Left lung (tissue), 10 donors: ENCODE data around the gene PCDH7. TPM values are rescaled to one million over a fixed set of nuclear protein-coding genes. Genes with fewer than 3 reads are reported as not detected.
A peak's percentile ranks its signal among the peaks of the same experiment; 100 is the strongest.

Experiments
- ATAC-seq: fragments of 200-7000 bp; cut with Tn5 transposase; one replicate; pipeline ENCODE4 v1.9.1; 2020; ENCODE audit warnings: moderate library complexity
- DNase-seq, 4 donors: peaks; one replicate each; pipeline ENCODE4 v3.0.0-alpha.2; 2013 to 2020
- H3K27ac ChIP-seq, 2 donors: fragments of 200-600 bp; sonication (generic) in 1 of 2; one replicate each; pipeline versions ENCODE4 v1.5.0 to v1.8.0; 2020 to 2021
- H3K27me3 ChIP-seq, 2 donors: fragments of 200-600 bp; sonication (generic) in 1 of 2; one replicate each; pipeline versions ENCODE4 v1.5.0 to v1.8.0; 2020 to 2021
- H3K36me3 ChIP-seq, 2 donors: fragments of 200-600 bp; sonication (generic) in 1 of 2; one replicate each; pipeline versions ENCODE4 v1.5.0 to v1.8.0; 2020 to 2021
- H3K4me1 ChIP-seq, 2 donors: fragments of 200-600 bp; one replicate each; pipeline ENCODE4 v1.8.0; 2021
- H3K4me3 ChIP-seq, 2 donors: fragments of 200-600 bp; sonication (generic) in 1 of 2; one replicate each; pipeline versions ENCODE4 v1.5.0 to v1.8.0; 2020 to 2021; ENCODE audit warnings: mild to moderate bottlenecking in 1 of 2
- H3K9me3 ChIP-seq, 2 donors: fragments of 200-600 bp; sonication (generic) in 1 of 2; one replicate each; pipeline versions ENCODE4 v1.5.0 to v1.8.0; 2020 to 2021
- CTCF ChIP-seq, 2 donors: fragments of 200-600 bp; sonication (generic) in 1 of 2; IDR thresholded peaks; one replicate each; pipeline versions ENCODE4 v1.5.0 to v1.8.0; 2021; ENCODE audit warnings: antibody characterized with exemption in 2 of 2
- intact Hi-C, 2 donors: fragments of 100-400 bp; cut with DNase I; formaldehyde crosslinking; loops; one replicate each; pipeline versions ENCODE4 v1.11.2 to v1.14.2; 2022
- polyA plus RNA-seq, 6 donors: library from polyadenylated mRNA; unstranded; fragments of 120-200 nt; gene quantifications; one replicate each; pipeline ENCODE4 v1.2.1, GENCODE V29; 2013; ENCODE audit not compliant: insufficient read length in 6 of 6
- total RNA-seq, 2 donors: library from RNA; stranded (reverse); fragmentation: NEBNext Ultra II Directional; extraction: Animal tissue kit (Norgen Biotek cat#: 25700); gene quantifications; one replicate each; pipeline ENCODE4 v1.2.1, GENCODE V29; 2021
- donor health status: DM: no; HTN: yes; CAD: no.
- donor health status: DM: no; HTN: no; CAD: no.

Gene PCDH7
- total and polyA plus RNA-seq, 8 donors = 6.8 to 53.9 (median 35.7) TPM

DNA sequence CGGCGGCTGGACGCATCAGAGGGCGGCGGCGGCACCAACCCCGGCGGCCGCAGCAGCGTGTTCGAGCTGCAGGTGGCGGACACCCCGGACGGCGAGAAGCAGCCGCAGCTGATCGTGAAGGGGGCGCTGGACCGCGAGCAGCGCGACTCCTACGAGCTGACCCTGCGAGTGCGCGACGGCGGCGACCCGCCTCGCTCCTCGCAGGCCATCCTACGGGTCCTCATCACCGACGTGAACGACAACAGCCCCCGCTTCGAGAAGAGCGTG lies 1.9 kb downstream of the PCDH7 start:
- TF ChIP-seq CTCF (IDR thresholded peaks at IDR 0.05) = no peak
- Histone ChIP-seq H3K4me3 (peak overlapping the region; percentile 36 to 47), H3K27me3 (peaks cover 48 to 74% of the 10 kb centered on the region in 2 donors), H3K4me1 (peaks cover 5 to 42% of the 10 kb centered on the region in 2 donors), H3K27ac (no peak overlapping the region), H3K36me3 (no peaks in the 10 kb centered on the region), H3K9me3 (no peaks in the 10 kb centered on the region)
- intact Hi-C loops = no loop called here
- DNase-seq = no peak
- ATAC-seq = no peak

GRCh38 chr4:30722359-30723200 lies 2.4 kb downstream of the PCDH7 start:
- intact Hi-C loops = no loop called here
- H3K27ac ChIP-seq = no peak overlapping the region
- H3K4me1 ChIP-seq = peaks cover 4 to 37% of the 10 kb centered on the region in 2 donors
- H3K36me3 ChIP-seq = no peaks in the 10 kb centered on the region
- ATAC-seq (no peak), DNase-seq (peak in 3 of 4 donors; percentile 9 to 72 (median 30))
- H3K9me3 ChIP-seq = no peaks in the 10 kb centered on the region
- H3K4me3 ChIP-seq = peak overlapping the region; percentile 36 to 47
- H3K27me3 ChIP-seq = peaks cover 48 to 68% of the 10 kb centered on the region in 2 donors
- no peak for TF ChIP-seq CTCF (IDR thresholded peaks at IDR 0.05)

- no peaks in the 10 kb centered on the region for H3K36me3 ChIP-seq
- no peak overlapping the region for H3K27ac ChIP-seq
- DNase-seq = no peak
- H3K27me3 ChIP-seq = peaks cover 42 to 60% of the 10 kb centered on the region in 2 donors
- no peaks in the 10 kb centered on the region for H3K9me3 ChIP-seq
- peaks cover 0 to 29% of the 10 kb centered on the region in 2 donors for H3K4me1 ChIP-seq
- TF ChIP-seq CTCF (IDR thresholded peaks at IDR 0.05) = no peak
- no peak for ATAC-seq
- intact Hi-C loops = no loop called here
- H3K4me3 ChIP-seq = peak overlapping the region; percentile 36 to 47
Measured at GRCh38 chr4:30723201-30723955, 3.2 kb downstream of the PCDH7 start.

DNA sequence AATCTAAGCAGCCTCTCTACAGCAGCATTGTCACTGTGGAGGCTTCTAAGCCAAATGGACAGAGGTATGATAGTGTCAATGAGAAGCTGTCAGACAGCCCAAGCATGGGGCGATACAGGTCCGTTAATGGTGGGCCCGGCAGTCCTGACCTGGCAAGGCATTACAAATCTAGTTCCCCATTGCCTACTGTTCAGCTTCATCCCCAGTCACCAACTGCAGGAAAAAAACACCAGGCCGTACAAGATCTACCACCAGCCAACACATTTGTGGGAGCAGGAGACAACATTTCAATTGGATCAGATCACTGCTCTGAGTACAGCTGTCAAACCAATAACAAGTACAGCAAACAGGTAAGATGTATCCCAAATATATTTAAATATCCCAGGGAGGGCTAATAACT lies 4.1 kb downstream of the PCDH7 start:
- Histone ChIP-seq H3K4me3 (no peak overlapping the region), H3K9me3 (no peaks in the 10 kb centered on the region), H3K27me3 (peaks cover 41 to 52% of the 10 kb centered on the region in 2 donors), H3K4me1 (peaks cover 0 to 28% of the 10 kb centered on the region in 2 donors), H3K27ac (no peak overlapping the region), H3K36me3 (no peaks in the 10 kb centered on the region)
- no peak for TF ChIP-seq CTCF (IDR thresholded peaks at IDR 0.05)
- intact Hi-C loops = no loop called here
- DNase-seq (no peak), ATAC-seq (no peak)

DNA sequence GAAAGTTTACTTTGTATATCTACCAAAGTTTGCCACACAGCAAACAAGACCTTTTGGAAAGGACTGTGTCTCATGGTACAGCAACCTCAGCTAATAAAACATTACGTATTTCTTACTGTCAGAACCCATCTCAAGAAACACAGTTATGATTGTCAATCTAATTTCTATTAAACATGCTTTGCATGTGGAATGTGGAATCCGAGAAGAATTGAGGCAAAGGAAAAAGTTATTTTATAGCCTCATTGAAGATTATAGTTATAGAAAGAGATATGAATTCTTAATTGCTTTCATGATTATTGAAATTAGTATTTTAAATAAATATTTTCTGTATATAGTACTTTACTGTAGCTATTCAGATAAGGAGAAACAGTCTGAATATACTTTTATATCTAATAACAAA lies 5.4 kb downstream of the PCDH7 start:
- H3K4me1 ChIP-seq = peaks cover 0 to 18% of the 10 kb centered on the region in 2 donors
- ATAC-seq = no peak
- H3K36me3 ChIP-seq = no peaks in the 10 kb centered on the region
- no peak overlapping the region for H3K4me3 ChIP-seq
- H3K27me3 ChIP-seq = peaks cover 31 to 38% of the 10 kb centered on the region in 2 donors
- H3K27ac ChIP-seq = no peak overlapping the region
- TF ChIP-seq CTCF (IDR thresholded peaks at IDR 0.05) = no peak
- intact Hi-C loops = no loop called here
- H3K9me3 ChIP-seq = no peaks in the 10 kb centered on the region
- no peak for DNase-seq
